HFFc6 (cell line): ENCODE data around the gene FN3K. TPM values are rescaled to one million over a fixed set of nuclear protein-coding genes. Genes with fewer than 3 reads are reported as not detected.

ENCODE experiments used
- DNase-seq: peaks from one replicate; pipeline ENCODE4 v3.0.0-alpha.2; 2018
- H3K27ac Mint-ChIP-seq: 2 replicates; pipeline ENCODE4 v1.8.0; 2020; ENCODE audit warnings: mild to moderate bottlenecking, mixed read lengths
- H3K27me3 Mint-ChIP-seq: 2 replicates; pipeline ENCODE4 v1.8.0; 2021; ENCODE audit warnings: mild to moderate bottlenecking, moderate library complexity, mixed read lengths; ENCODE audit not compliant: insufficient read depth
- H3K36me3 Mint-ChIP-seq: 2 replicates; pipeline ENCODE4 v1.8.0; 2021; ENCODE audit warnings: low read depth, mixed read lengths
- H3K4me1 Mint-ChIP-seq: 2 replicates; pipeline ENCODE4 v1.8.0; 2020; ENCODE audit warnings: low read depth, mixed read lengths
- H3K4me3 Mint-ChIP-seq: 2 replicates; pipeline ENCODE4 v1.8.0; 2020; ENCODE audit warnings: mild to moderate bottlenecking, moderate library complexity, mixed read lengths
- H3K9me3 Mint-ChIP-seq: 2 replicates; pipeline ENCODE4 v1.8.0; 2020; ENCODE audit warnings: mild to moderate bottlenecking, mixed read lengths
- CTCF ChIP-seq: fragments of 200-600 bp; sonication (generic); IDR thresholded peaks from 2 replicates; pipeline ENCODE4 v1.5.0; 2021; ENCODE audit warnings: antibody characterized with exemption, mild to moderate bottlenecking
- total RNA-seq, 6 experiments: library from RNA; stranded (reverse); fragmentation: NEBNext Ultra II Directional; extraction: Animal tissue kit (Norgen Biotek cat#: 25700); gene quantifications; 2 replicates in 1 of 6; 3 replicates in 5 of 6; pipeline ENCODE4 v1.2.3, GENCODE V29; 2021

The FN3K gene
- total RNA-seq, 6 experiments from 2014 or later, result 0.96 to 2.9 (median 1.6) TPM

- Mint-ChIP-seq H3K27ac (no peak overlapping the region), H3K36me3 (peaks cover 10% of the 10 kb centered on the region), H3K27me3 (peaks cover 7% of the 10 kb centered on the region), H3K4me1 (peaks cover 6% of the 10 kb centered on the region; the same call in 1 of the 2 replicates), H3K4me3 (peak overlapping the region; percentile 86), H3K9me3 (peaks cover 16% of the 10 kb centered on the region)
- TF ChIP-seq CTCF, result no peak
- no peak for DNase-seq
Observed at GRCh38 chr17:82699551-82699950, 35.9 kb upstream of the FN3K start.

GRCh38 chr17:82702231-82702927 is 33.0 kb upstream of the FN3K start:
- H3K9me3 Mint-ChIP-seq, result no peaks in the 10 kb centered on the region
- H3K27ac Mint-ChIP-seq, result no peak overlapping the region
- peaks cover 6% of the 10 kb centered on the region; the same call in 1 of the 2 replicates for H3K4me1 Mint-ChIP-seq
- TF ChIP-seq CTCF, result no peak
- peaks cover 10% of the 10 kb centered on the region for H3K27me3 Mint-ChIP-seq
- no peaks in the 10 kb centered on the region for H3K36me3 Mint-ChIP-seq
- no peak for DNase-seq
- H3K4me3 Mint-ChIP-seq, result no peak overlapping the region

- no peaks in the 10 kb centered on the region for H3K9me3 Mint-ChIP-seq
- peaks cover 10% of the 10 kb centered on the region for H3K4me1 Mint-ChIP-seq
Observed at GRCh38 chr17:82703036-82703745, 32.2 kb upstream of the FN3K start.

GRCh38 chr17:82703935-82704865 is 31.2 kb upstream of the FN3K start:
- Mint-ChIP-seq H3K27ac (no peak overlapping the region), H3K4me3 (no peak overlapping the region), H3K4me1 (peaks cover 11% of the 10 kb centered on the region), H3K9me3 (no peaks in the 10 kb centered on the region), H3K27me3 (peaks cover 10% of the 10 kb centered on the region), H3K36me3 (no peaks in the 10 kb centered on the region)
- TF ChIP-seq CTCF, result no peak
- no peak for DNase-seq

More at GRCh38 chr17:82703036-82703745, 32.2 kb upstream of the FN3K start:
- TF ChIP-seq CTCF, result no peak
- no peak for DNase-seq
- H3K4me3 Mint-ChIP-seq, result no peak overlapping the region
- H3K36me3 Mint-ChIP-seq, result no peaks in the 10 kb centered on the region
- peaks cover 10% of the 10 kb centered on the region for H3K27me3 Mint-ChIP-seq
- H3K27ac Mint-ChIP-seq, result no peak overlapping the region

- DNase-seq, result no peak
- TF ChIP-seq CTCF, result no peak
- peaks cover 10% of the 10 kb centered on the region for H3K27me3 Mint-ChIP-seq
- no peak overlapping the region for H3K27ac Mint-ChIP-seq
- H3K9me3 Mint-ChIP-seq, result no peaks in the 10 kb centered on the region
- H3K4me3 Mint-ChIP-seq, result no peak overlapping the region
- H3K4me1 Mint-ChIP-seq, result peaks cover 6% of the 10 kb centered on the region
- H3K36me3 Mint-ChIP-seq, result no peaks in the 10 kb centered on the region
Observed at GRCh38 chr17:82704886-82705285, 30.5 kb upstream of the FN3K start.
